Activated T-helper 1 cell treated with anti-CD3 and anti-CD28 coated beads, Interleukin-12 subunit alpha, Interleukin-12 subunit beta, Interleukin-2, Interleukin-4 antibody, amounts not matched to agents 30 ng/mL and 10 ng/mL and 1 ng/mL, durations not matched to agents 14 hours and 24 hours and 36 hours (primary cell): ENCODE data around the gene ANG. TPM values are rescaled to one million over a fixed set of nuclear protein-coding genes. Genes with fewer than 3 reads are reported as not detected.

Source experiments
- DNase-seq: peaks from one replicate; pipeline ENCODE4 v3.0.0; 2021; ENCODE audit warnings: low spot score
- H3K27ac Mint-ChIP-seq: one replicate; pipeline ENCODE4 v1.8.0; 2021; ENCODE audit warnings: mild to moderate bottlenecking, mixed read lengths
- H3K27me3 Mint-ChIP-seq: one replicate; pipeline ENCODE4 v1.8.0; 2022; ENCODE audit warnings: mild to moderate bottlenecking, moderate library complexity, mixed read lengths; ENCODE audit not compliant: insufficient read depth
- H3K36me3 Mint-ChIP-seq: one replicate; pipeline ENCODE4 v1.8.0; 2021; ENCODE audit warnings: low read depth, mixed read lengths
- H3K4me1 Mint-ChIP-seq: one replicate; pipeline ENCODE4 v1.8.0; 2021; ENCODE audit warnings: low read depth, mixed read lengths
- H3K4me3 Mint-ChIP-seq: one replicate; pipeline ENCODE4 v1.8.0; 2021; ENCODE audit warnings: mild to moderate bottlenecking, moderate library complexity, mixed read lengths
- H3K9me3 Mint-ChIP-seq: one replicate; pipeline ENCODE4 v1.8.0; 2021; ENCODE audit warnings: mixed read lengths
- intact Hi-C: fragments of 100-400 bp; cut with micrococcal nuclease; formaldehyde crosslinking; loops from one replicate; pipeline ENCODE4 v1.15.1; 2024
- total RNA-seq: library from RNA; stranded (reverse); gene quantifications from 2 replicates; pipeline ENCODE4 v1.2.3, GENCODE V29; 2022

Gene ANG
- total RNA-seq, 1 donor from 2014 or later, result 0.57 TPM

DNA sequence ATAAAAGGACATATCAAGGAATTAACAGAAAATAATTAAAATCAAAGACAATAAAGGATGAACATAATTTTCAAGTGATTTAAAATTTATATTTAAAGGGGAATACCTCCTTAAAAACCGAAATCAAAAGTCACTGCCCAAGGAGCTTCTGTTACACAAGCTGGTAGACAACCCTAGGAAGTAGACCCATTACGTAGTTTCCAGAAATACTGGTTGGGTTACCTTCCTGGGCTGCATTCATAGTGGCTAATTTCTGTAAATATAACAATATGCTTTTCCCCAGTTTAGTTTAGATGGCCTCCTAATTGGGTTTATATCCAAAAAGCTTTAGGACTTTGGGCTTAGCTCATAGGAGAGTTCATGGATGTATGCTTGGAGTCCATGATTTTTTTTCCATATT, 55.0 kb downstream of the ANG start:
- peaks cover 4% of the 10 kb centered on the region for H3K27me3 Mint-ChIP-seq
- no peaks in the 10 kb centered on the region for H3K9me3 Mint-ChIP-seq
- no peaks in the 10 kb centered on the region for H3K4me1 Mint-ChIP-seq

More for the DNA sequence above, 55.0 kb downstream of the ANG start:
- DNase-seq, result no peak
- intact Hi-C loops, result no loop called here
- no peak overlapping the region for H3K4me3 Mint-ChIP-seq
- no peak overlapping the region for H3K27ac Mint-ChIP-seq
- H3K36me3 Mint-ChIP-seq, result no peaks in the 10 kb centered on the region

Other genes with a start within 250 kb of the ANG start
- 69.6 and 77.4 TPM in 2 replicates for gene OSGEP, start 234.0 kb upstream of the ANG start, total RNA-seq
- 236 and 242 TPM in 2 replicates for gene APEX1, start 233.5 kb upstream of the ANG start, total RNA-seq
- gene PIP4P1, start 227.3 kb upstream of the ANG start, total RNA-seq, result 36.6 and 37.0 TPM in 2 replicates
- 149 TPM in 2 replicates for gene PNP, start 219.4 kb upstream of the ANG start, total RNA-seq
- gene RNASE10, start 183.2 kb upstream of the ANG start, total RNA-seq, result 0.26 and 0.29 TPM in 2 replicates
- gene RNASE9, start 127.7 kb upstream of the ANG start, total RNA-seq, result not detected in 2 replicates
- not detected in 2 replicates for gene RNASE11, start 100.8 kb upstream of the ANG start, total RNA-seq
- not detected in 2 replicates for gene RNASE12, start 97.4 kb upstream of the ANG start, total RNA-seq
- gene OR6S1, start 47.1 kb upstream of the ANG start, total RNA-seq, result not detected in 2 replicates
- 0.34 and 0.39 TPM in 2 replicates for gene RNASE4, start 4.2 kb upstream of the ANG start, total RNA-seq
- gene EDDM3A, start 57.1 kb downstream of the ANG start, total RNA-seq, result not detected in 2 replicates
- gene EDDM3B, start 79.6 kb downstream of the ANG start, total RNA-seq, result not detected in 2 replicates
- gene RNASE6, start 92.5 kb downstream of the ANG start, total RNA-seq, result 0.54 and 0.78 TPM in 2 replicates
- gene RNASE1, start 114.1 kb downstream of the ANG start, total RNA-seq, result not detected in 2 replicates
- gene RNASE3, start 202.6 kb downstream of the ANG start, total RNA-seq, result not detected in 2 replicates